ENCODE measurements around the gene PLS3. TPM values are rescaled to one million over a fixed set of nuclear protein-coding genes. Genes with fewer than 3 reads are reported as not detected.
A peak's percentile ranks its signal among the peaks of the same experiment; 100 is the strongest.

Gene PLS3
- polyA plus RNA-seq, 1 donor from 2014 or later, result 3.8 TPM

- TF ChIP-seq CTCF (IDR thresholded peaks at IDR 0.05; ENCODE audit: poor library complexity, severe bottlenecking), result no peak
- no peak for TF ChIP-seq EZH2 (IDR thresholded peaks at IDR 0.05; ENCODE audit: borderline replicate concordance, insufficient read depth, low read length, poor library complexity, severe bottlenecking)
- TF ChIP-seq REST (IDR thresholded peaks at IDR 0.05; ENCODE audit: borderline replicate concordance), result no peak
- TF ChIP-seq RAD21 (conservative IDR thresholded peaks at IDR 0.05), result no peak
- TF ChIP-seq EP300 (conservative IDR thresholded peaks at IDR 0.05; ENCODE audit: poor library complexity, severe bottlenecking), result no peak
- no peak for TF ChIP-seq TAF1 (IDR thresholded peaks at IDR 0.05; ENCODE audit: low read depth)
- no peak for TF ChIP-seq MXI1 (conservative IDR thresholded peaks at IDR 0.05; ENCODE audit: poor library complexity, severe bottlenecking)
- no peak for TF ChIP-seq POLR2AphosphoS5 (IDR thresholded peaks at IDR 0.05)
- no peak for TF ChIP-seq SMC3 (conservative IDR thresholded peaks at IDR 0.05; ENCODE audit: poor library complexity)
- Histone ChIP-seq H3K79me2 (replicated peaks; ENCODE audit: insufficient read depth, low read length) (no peaks in the 10 kb centered on the region), H3K4me2 (ENCODE audit: low read length) (peak overlapping the region; percentile 44), H3K9me3 (ENCODE audit: low read length) (no peaks in the 10 kb centered on the region), H3K9me2 (ENCODE audit: insufficient read depth, low read length) (no peaks in the 10 kb centered on the region), H3K27ac (ENCODE audit: low read length) (no peak overlapping the region), H2AFZ (ENCODE audit: low read depth, low read length) (no peak overlapping the region), H3K27me3 (ENCODE audit: insufficient read depth, low read depth, low read length) (peaks cover 19% of the 10 kb centered on the region), H3K36me3 (ENCODE audit: insufficient read depth, low read length) (no peaks in the 10 kb centered on the region), H3K9ac (ENCODE audit: low read length) (peak overlapping the region; percentile 9), H4K20me1 (ENCODE audit: insufficient read depth) (no peaks in the 10 kb centered on the region), H3F3A (ENCODE audit: insufficient read depth, low read length, poor library complexity, severe bottlenecking) (no peaks in the 10 kb centered on the region), H3K4me3 (ENCODE audit: low read length) (peak overlapping the region; percentile 68)
Observed at GRCh38 chrX:115561605-115562479, 868 bp downstream of the PLS3 start.

DNA sequence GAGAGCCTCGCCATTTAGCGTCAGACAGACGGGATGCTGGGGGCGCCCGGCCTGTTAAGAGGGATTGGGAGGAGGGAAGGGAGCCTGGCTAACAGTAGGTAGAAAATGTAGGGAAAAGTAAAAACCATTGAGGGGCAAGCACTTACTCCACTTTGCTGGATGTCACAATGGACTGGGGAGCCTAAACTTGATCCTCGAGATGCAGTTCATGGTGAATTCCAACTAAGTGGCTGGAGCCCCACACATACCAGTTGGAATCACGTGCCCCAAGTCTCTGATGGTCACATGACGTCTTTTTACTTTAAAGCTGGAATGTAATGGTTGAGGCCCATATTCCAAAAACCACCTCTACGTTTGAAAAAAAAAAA, 1.5 kb downstream of the PLS3 start:
- Histone ChIP-seq H3K27me3 (ENCODE audit: insufficient read depth, low read depth, low read length) (peaks cover 19% of the 10 kb centered on the region), H3K4me3 (ENCODE audit: low read length) (peak overlapping the region; percentile 68), H4K20me1 (ENCODE audit: insufficient read depth) (no peaks in the 10 kb centered on the region), H3K36me3 (ENCODE audit: insufficient read depth, low read length) (no peaks in the 10 kb centered on the region), H3K79me2 (replicated peaks; ENCODE audit: insufficient read depth, low read length) (no peaks in the 10 kb centered on the region), H3K9me3 (ENCODE audit: low read length) (no peaks in the 10 kb centered on the region), H3K27ac (ENCODE audit: low read length) (no peak overlapping the region), H3K4me2 (ENCODE audit: low read length) (no peak overlapping the region), H3F3A (ENCODE audit: insufficient read depth, low read length, poor library complexity, severe bottlenecking) (no peaks in the 10 kb centered on the region), H3K9me2 (ENCODE audit: insufficient read depth, low read length) (no peaks in the 10 kb centered on the region), H3K9ac (ENCODE audit: low read length) (no peak overlapping the region), H2AFZ (ENCODE audit: low read depth, low read length) (no peak overlapping the region)
- TF ChIP-seq RAD21 (conservative IDR thresholded peaks at IDR 0.05) (no peak), EP300 (conservative IDR thresholded peaks at IDR 0.05; ENCODE audit: poor library complexity, severe bottlenecking) (no peak), REST (IDR thresholded peaks at IDR 0.05; ENCODE audit: borderline replicate concordance) (no peak), POLR2AphosphoS5 (IDR thresholded peaks at IDR 0.05) (no peak), CTCF (IDR thresholded peaks at IDR 0.05; ENCODE audit: poor library complexity, severe bottlenecking) (no peak), SMC3 (conservative IDR thresholded peaks at IDR 0.05; ENCODE audit: poor library complexity) (no peak), MXI1 (conservative IDR thresholded peaks at IDR 0.05; ENCODE audit: poor library complexity, severe bottlenecking) (no peak), TAF1 (IDR thresholded peaks at IDR 0.05; ENCODE audit: low read depth) (no peak), EZH2 (IDR thresholded peaks at IDR 0.05; ENCODE audit: borderline replicate concordance, insufficient read depth, low read length, poor library complexity, severe bottlenecking) (no peak)
